Omental fat pad (tissue), 4 donors: Measurements from ENCODE around the gene HSPB9. TPM values are rescaled to one million over a fixed set of nuclear protein-coding genes. Genes with fewer than 3 reads are reported as not detected.

Source experiments
- ATAC-seq: fragments of 150-250 bp; one replicate; pipeline ENCODE4 v1.9.1; 2016; ENCODE audit warnings: mild to moderate bottlenecking, moderate library complexity; ENCODE audit not compliant: low FRiP score
- DNase-seq: peaks from one replicate; pipeline ENCODE4 v3.0.0-alpha.2; 2019; ENCODE audit warnings: low spot score
- CTCF ChIP-seq, 3 donors: fragments of 450-650 bp; IDR thresholded peaks; one replicate each; pipeline ENCODE4 v1.5.1; 2016 to 2017; ENCODE audit warnings: antibody characterized with exemption in 3 of 3, mild to moderate bottlenecking in 3 of 3, moderate library complexity in 2 of 3
- total RNA-seq, 4 donors: library from RNA; depleted of rRNA; stranded (reverse); fragments of >200 nt; gene quantifications; one replicate each; pipeline ENCODE4 v1.1.0, GENCODE V29; 2016

HSPB9 gene
- total RNA-seq, 4 donors from 2014 or later = 0.25 TPM; not detected in 3

DNA sequence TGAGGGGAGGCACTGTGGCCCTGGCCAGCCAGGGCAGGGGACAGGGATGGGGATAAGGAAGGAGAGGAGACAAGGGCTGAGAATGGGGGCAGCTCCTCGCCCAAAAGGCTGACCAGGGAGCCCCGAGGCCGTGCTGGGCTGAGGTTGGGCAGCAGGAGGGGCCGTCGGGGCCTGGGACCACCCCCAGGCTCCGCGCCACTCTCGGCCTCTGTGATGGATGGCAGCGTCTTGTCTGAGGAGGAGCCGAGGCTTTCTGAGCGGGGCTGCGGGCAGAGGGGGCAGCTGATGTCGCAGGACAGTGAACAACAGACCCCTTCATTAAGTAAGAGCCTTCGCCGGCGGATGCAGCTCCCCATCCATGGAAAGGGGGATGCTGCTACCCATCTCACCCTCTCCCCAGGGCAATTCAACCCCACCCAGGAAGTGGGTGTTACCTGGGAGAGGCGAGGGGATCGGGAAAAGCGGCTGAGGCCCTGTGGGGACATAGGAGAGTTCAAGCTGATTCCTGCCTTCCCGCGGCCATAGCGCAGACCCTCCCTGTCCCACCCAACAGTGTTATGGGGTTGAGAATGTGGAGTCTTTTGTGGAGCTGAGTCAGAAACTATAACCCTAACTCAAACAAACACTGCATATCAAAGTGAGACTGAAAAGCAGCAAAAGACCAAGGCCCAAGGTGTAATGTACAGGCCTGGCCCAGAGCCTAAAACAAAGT is 41.2 kb downstream of the HSPB9 start:
- ATAC-seq (no peak), DNase-seq (no peak)
- no peak for TF ChIP-seq CTCF (IDR thresholded peaks at IDR 0.05)

GRCh38 chr17:42165751-42166150 is 43.1 kb downstream of the HSPB9 start:
- DNase-seq (no peak), ATAC-seq (no peak)
- TF ChIP-seq CTCF (IDR thresholded peaks at IDR 0.05) = no peak

GRCh38 chr17:42166196-42166763 is 43.7 kb downstream of the HSPB9 start:
- ATAC-seq (no peak), DNase-seq (no peak)
- TF ChIP-seq CTCF (IDR thresholded peaks at IDR 0.05) = no peak

DNA sequence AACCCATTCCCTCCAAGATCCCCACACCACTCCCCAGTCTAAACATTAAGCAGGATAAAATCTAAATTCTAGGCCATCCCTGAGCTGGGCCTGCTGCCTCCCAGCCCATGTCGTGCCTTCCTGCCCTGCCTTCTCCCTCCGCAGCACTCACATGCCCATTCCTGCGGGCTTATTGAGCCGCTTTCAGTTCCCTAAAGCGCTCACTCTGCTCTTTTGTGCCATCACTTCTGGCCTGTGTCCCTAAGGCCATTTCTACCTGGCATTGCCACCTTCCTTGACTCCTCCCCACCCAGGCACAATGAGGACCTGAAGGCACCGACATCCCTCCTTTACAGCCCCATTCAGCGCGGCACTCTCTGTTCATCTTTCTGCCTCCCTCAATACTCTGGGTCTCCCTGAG is 45.2 kb downstream of the HSPB9 start:
- TF ChIP-seq CTCF (IDR thresholded peaks at IDR 0.05) = no peak
- ATAC-seq (no peak), DNase-seq (no peak)

DNA sequence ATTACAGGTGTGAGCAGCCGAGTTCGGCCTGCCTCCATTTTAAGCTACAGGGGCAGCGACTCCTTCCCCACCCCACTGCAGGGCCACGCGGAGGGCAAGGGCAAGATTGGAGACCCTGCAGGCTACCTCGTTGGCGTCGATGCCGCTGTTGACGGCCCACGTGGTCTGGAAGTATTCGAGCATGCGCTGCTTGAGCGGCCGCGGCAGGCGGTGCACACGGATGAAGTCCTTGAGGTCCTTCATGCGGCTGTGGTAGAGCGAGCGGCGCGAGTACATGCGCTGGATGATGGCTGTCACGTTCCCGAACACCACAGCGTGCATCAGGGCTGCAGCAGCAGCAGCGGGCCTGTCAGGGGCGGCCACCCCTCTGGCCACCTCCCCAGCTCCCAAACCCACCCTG is 46.7 kb downstream of the HSPB9 start:
- TF ChIP-seq CTCF (IDR thresholded peaks at IDR 0.05) = no peak
- DNase-seq (no peak), ATAC-seq (no peak)

DNA sequence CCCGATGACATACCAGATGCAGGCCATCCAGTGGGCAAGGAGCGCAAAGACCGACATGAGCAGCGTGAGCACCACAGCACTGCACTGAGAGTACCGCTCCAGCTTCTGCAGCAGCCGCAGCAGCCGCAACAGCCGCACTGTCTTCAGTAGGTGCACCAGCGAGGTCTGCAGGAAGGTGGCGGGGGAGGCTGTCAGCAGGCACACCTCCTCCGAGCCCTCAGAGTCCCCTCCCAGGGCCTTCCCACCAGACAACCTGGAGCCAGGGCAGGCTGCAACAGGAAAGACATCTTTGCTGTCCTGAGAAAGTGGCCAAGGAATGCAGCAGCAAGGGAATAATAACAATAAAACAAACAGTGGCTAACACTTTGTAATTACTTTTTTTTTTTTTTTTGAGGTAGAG is 49.2 kb downstream of the HSPB9 start:
- no peak for DNase-seq
- no peak for TF ChIP-seq CTCF (IDR thresholded peaks at IDR 0.05)
- no peak for ATAC-seq

Other genes starting within 250 kb of the HSPB9 start
- gene ACLY, start 203.9 kb upstream of the HSPB9 start, total RNA-seq = 100 to 1,000 TPM in 3 of 4 donors, 10 to 100 TPM in 1; 91.6 to 133 (median 111) TPM
- under 1 TPM; 0.19 to 0.96 (median 0.49) TPM for gene ODAD4, start 192.2 kb upstream of the HSPB9 start, total RNA-seq
- 10 to 100 TPM; 42.2 to 62.9 (median 49.8) TPM for gene CNP, start 156.0 kb upstream of the HSPB9 start, total RNA-seq
- 10 to 100 TPM; 46.5 to 72.5 (median 70.7) TPM for gene DNAJC7, start 105.4 kb upstream of the HSPB9 start, total RNA-seq
- gene NKIRAS2, start 102.7 kb upstream of the HSPB9 start, total RNA-seq = 10 to 100 TPM; 27.8 to 39.3 (median 30.4) TPM
- gene C17orf113, start 72.2 kb upstream of the HSPB9 start, total RNA-seq = under 1 TPM; 0.09 to 0.63 (median 0.19) TPM
- not detected for gene ZNF385C, start 24.3 kb upstream of the HSPB9 start, total RNA-seq
- gene DHX58, start 10.1 kb upstream of the HSPB9 start, total RNA-seq = 10 to 100 TPM in 2 of 4 donors, 1 to 10 TPM in 2; 7.8 to 21.8 (median 10.2) TPM
- 10 to 100 TPM; 30.2 to 68.7 (median 33.9) TPM for gene KAT2A, start 1.4 kb upstream of the HSPB9 start, total RNA-seq
- 100 to 1,000 TPM; 122 to 178 (median 158) TPM for gene RAB5C, start 32.2 kb downstream of the HSPB9 start, total RNA-seq
- gene KCNH4, start 58.3 kb downstream of the HSPB9 start, total RNA-seq = under 1 TPM in 3 of 4 donors, not detected in 1; 0.44 to 0.79 (median 0.48) TPM
- gene HCRT, start 62.6 kb downstream of the HSPB9 start, total RNA-seq = not detected
- 10 to 100 TPM; 28.8 to 41.3 (median 35.5) TPM for gene GHDC, start 71.7 kb downstream of the HSPB9 start, total RNA-seq
- gene STAT5B, start 153.6 kb downstream of the HSPB9 start, total RNA-seq = 100 to 1,000 TPM in 2 of 4 donors, 10 to 100 TPM in 2; 66.6 to 130 (median 111) TPM
- gene STAT5A, start 165.7 kb downstream of the HSPB9 start, total RNA-seq = 100 to 1,000 TPM; 151 to 200 (median 171) TPM